Mesothelial cell of epicardium (in vitro differentiated cells): ENCODE data around the gene ITPA. TPM values are rescaled to one million over a fixed set of nuclear protein-coding genes. Genes with fewer than 3 reads are reported as not detected.
"Not testable (repeated sequence)": the region's sequence is repeated elsewhere in the genome, so short reads cannot be mapped to it uniquely, and the experiment has no call there.

Source experiments
- DNase-seq, 2 experiments: peaks; one replicate each; pipeline ENCODE4 v3.0.0; 2021; ENCODE audit warnings: low spot score in 2 of 2; ENCODE audit not compliant: unreplicated experiment in 2 of 2
- H3K27ac Mint-ChIP-seq: 2 replicates; pipeline ENCODE4 v1.8.0; 2021; ENCODE audit warnings: mixed read lengths
- H3K27me3 Mint-ChIP-seq: 2 replicates; pipeline ENCODE4 v1.8.0; 2021; ENCODE audit warnings: low read depth, mixed read lengths
- H3K36me3 Mint-ChIP-seq: 2 replicates; pipeline ENCODE4 v1.8.0; 2021; ENCODE audit warnings: mixed read lengths
- H3K4me1 Mint-ChIP-seq: 2 replicates; pipeline ENCODE4 v1.8.0; 2021; ENCODE audit warnings: mixed read lengths
- H3K4me3 Mint-ChIP-seq: 2 replicates; pipeline ENCODE4 v1.8.0; 2021; ENCODE audit warnings: mild to moderate bottlenecking, moderate library complexity, mixed read lengths
- H3K9me3 Mint-ChIP-seq: 2 replicates; pipeline ENCODE4 v1.8.0; 2021; ENCODE audit warnings: mixed read lengths
- total RNA-seq: library from RNA; stranded (reverse); gene quantifications from 3 replicates; pipeline ENCODE4 v1.2.1, GENCODE V29; 2021
- TF ChIP-seq, protein P1 (sequence below): fragments of 200-600 bp; sonication (generic); IDR thresholded peaks from one replicate; pipeline ENCODE4 v1.5.0; 2021; ENCODE audit warnings: antibody characterized with exemption; ENCODE audit not compliant: unreplicated experiment

ITPA gene
- total RNA-seq, 1 donor from 2014 or later: 57.6 TPM

DNA sequence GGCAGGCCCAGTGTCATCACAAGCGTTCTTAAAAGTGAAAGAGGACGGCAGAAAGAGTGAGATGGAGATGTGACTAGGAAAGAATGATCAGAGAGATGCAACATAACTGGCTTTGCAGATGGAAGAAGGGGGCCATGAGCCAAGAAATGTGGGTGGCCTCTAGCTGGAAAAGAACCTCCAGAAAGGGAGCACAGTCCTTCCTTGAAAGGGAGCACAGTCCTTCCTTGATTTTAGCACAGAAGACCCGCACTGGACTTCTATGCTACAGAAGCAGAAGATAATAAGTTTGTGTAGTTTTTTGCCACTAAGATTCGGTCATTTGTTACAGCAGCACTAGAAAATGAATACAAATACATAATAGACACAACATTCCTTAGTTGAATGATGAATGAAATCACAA is 29.0 kb upstream of the ITPA start:
- Mint-ChIP-seq H3K4me1 (peaks cover 8% of the 10 kb centered on the region), H3K27me3 (no peaks in the 10 kb centered on the region), H3K9me3 (no peaks in the 10 kb centered on the region), H3K36me3 (peaks cover 2% of the 10 kb centered on the region), H3K4me3 (no peak overlapping the region), H3K27ac (peak overlapping the region; percentile 47)
- TF ChIP-seq, protein P1, sequence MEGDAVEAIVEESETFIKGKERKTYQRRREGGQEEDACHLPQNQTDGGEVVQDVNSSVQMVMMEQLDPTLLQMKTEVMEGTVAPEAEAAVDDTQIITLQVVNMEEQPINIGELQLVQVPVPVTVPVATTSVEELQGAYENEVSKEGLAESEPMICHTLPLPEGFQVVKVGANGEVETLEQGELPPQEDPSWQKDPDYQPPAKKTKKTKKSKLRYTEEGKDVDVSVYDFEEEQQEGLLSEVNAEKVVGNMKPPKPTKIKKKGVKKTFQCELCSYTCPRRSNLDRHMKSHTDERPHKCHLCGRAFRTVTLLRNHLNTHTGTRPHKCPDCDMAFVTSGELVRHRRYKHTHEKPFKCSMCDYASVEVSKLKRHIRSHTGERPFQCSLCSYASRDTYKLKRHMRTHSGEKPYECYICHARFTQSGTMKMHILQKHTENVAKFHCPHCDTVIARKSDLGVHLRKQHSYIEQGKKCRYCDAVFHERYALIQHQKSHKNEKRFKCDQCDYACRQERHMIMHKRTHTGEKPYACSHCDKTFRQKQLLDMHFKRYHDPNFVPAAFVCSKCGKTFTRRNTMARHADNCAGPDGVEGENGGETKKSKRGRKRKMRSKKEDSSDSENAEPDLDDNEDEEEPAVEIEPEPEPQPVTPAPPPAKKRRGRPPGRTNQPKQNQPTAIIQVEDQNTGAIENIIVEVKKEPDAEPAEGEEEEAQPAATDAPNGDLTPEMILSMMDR: no peak
- DNase-seq: no peak

DNA sequence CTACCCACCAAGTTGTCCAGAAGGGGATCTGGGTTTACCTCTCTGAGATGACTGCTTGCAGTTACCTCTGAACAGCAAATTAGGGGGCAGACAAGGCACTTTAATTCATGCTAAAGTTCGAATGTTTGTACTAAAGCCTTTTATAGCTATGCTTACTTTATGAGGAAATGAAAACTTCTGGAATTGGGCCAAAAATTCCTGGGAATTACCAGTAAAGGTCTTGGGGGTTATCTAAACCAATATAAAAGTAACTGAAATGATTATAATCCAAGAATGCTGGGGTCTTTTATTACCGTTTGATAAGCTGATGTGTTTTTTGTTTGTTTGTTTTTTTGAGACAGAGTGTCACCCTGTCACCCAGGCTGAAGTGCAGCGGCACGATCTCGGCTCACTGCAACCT is 28.0 kb upstream of the ITPA start:
- Mint-ChIP-seq H3K27me3 (no peaks in the 10 kb centered on the region), H3K27ac (no peak overlapping the region), H3K4me3 (no peak overlapping the region), H3K9me3 (no peaks in the 10 kb centered on the region), H3K36me3 (peaks cover 2% of the 10 kb centered on the region), H3K4me1 (peaks cover 4% of the 10 kb centered on the region)
- DNase-seq: no peak
- TF ChIP-seq, protein P1: no peak

DNA sequence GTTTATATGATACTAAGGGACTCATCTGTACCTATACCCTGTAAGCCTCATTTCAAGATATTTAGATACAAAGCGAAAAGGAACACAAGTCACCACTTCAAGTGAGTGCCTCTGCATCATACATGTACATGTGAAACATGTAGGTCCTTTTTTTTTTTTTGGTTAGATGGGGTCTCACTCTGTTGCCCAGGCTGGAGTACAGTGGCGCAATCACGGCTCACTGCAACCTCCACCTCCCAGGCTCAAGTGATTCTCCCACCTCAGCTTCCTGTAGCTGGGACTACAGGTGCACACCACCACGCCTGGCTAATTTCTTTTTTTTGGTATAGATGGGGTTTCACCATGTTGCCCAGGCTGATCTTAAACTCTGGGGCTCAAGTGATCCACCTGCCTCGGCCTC is 26.9 kb upstream of the ITPA start:
- not testable (repeated sequence) for H3K4me3 Mint-ChIP-seq, DNase-seq, H3K27me3 Mint-ChIP-seq, H3K4me1 Mint-ChIP-seq, H3K27ac Mint-ChIP-seq, H3K9me3 Mint-ChIP-seq, H3K36me3 Mint-ChIP-seq

DNA sequence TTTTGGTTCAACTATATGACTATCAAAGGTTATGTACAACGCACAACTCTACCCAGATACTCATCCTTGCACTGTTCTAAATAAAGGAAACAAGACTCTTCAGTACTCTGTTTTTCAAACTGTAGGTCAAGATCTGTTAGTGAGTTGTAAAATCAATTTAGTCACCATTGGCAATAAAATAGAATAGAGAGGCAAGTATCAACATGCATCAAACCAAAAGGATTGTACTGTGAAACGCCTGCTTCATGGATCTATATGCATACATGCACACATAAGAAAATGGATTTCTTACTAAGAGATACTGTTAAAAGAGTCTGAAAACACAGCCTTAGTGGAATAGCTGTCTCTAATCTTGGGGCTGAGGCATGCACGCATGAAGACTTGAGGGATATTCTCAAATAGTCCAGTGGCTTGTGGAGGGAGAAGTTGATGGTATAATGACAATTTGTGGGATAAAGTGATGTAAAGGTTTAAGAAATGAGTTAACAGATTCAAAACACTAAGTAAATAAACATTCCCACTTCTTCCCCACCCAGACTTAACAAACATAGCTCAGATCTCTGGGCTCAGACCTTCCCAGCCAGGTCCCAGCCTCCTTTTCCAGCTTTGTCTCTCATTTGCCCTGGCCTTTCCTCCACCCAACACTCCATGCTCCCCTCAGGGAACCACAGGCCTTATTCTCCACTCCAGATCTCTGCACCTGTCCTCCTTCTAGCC is 25.2 kb upstream of the ITPA start:
- DNase-seq: no peak
- Mint-ChIP-seq H3K4me1 (peaks cover 4% of the 10 kb centered on the region), H3K36me3 (peaks cover 3% of the 10 kb centered on the region), H3K27ac (no peak overlapping the region), H3K9me3 (no peaks in the 10 kb centered on the region), H3K27me3 (no peaks in the 10 kb centered on the region), H3K4me3 (no peak overlapping the region)
- TF ChIP-seq, protein P1: no peak

DNA sequence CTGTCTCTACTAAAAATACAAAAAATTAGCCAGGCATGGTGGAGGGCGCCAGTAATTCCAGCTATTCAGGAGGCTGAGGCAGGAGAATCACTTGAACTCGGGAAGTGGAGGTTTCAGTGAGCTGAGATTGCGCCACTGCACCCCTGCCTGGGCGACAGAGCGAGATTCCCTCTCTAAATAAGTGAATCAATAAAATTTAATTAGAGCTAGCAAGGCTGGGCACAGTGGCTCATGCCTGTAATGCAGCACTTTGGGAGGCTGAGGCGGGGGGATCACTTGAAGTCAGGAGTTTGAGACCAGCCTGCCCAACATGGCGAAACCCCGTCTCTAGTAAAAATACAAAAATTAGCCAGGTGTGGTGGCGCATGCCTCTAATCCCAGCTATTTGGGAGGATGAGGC is 21.4 kb upstream of the ITPA start:
- peaks cover 28% of the 10 kb centered on the region for H3K36me3 Mint-ChIP-seq
- not testable (repeated sequence) for H3K9me3 Mint-ChIP-seq, H3K4me1 Mint-ChIP-seq, H3K4me3 Mint-ChIP-seq, DNase-seq, H3K27ac Mint-ChIP-seq, H3K27me3 Mint-ChIP-seq

DNA sequence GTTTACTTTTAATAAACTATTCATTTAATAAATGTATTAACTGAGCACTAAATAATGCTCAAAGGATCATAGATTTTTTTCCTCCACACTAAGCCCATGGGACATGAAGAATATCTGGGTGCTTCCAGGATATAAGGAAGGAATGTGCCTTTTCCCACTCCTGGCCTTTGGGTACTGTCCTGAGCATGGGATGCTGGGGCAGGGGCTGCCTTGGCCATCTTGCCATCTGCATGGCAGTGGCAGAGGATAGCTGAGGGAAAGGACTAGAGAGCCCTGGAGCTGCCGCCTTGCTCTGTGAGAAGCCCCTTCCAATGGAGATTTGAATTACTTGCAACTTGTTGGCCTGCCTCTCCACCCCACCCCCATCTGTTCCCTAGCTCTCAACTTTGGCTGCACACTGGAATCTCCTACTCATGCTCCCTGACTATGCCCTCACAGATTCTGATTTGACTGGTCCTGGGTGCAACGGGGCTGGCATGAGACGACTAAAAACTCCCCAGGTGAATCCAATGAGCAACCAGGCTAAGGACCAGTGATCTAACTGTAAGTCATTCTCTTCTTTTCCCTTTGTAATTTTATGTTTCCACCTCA is 20.4 kb upstream of the ITPA start:
- TF ChIP-seq, protein P1: no peak
- Mint-ChIP-seq H3K4me3 (no peak overlapping the region), H3K27ac (peak overlapping the region; percentile 5), H3K36me3 (peaks cover 30% of the 10 kb centered on the region), H3K4me1 (no peaks in the 10 kb centered on the region), H3K27me3 (no peaks in the 10 kb centered on the region), H3K9me3 (no peaks in the 10 kb centered on the region)
- DNase-seq: no peak
